ENCODE results near the gene NKD2.
"Not testable (repeated sequence)": the region's sequence is repeated elsewhere in the genome, so short reads cannot be mapped to it uniquely, and the experiment has no call there.

The NKD2 gene

DNA sequence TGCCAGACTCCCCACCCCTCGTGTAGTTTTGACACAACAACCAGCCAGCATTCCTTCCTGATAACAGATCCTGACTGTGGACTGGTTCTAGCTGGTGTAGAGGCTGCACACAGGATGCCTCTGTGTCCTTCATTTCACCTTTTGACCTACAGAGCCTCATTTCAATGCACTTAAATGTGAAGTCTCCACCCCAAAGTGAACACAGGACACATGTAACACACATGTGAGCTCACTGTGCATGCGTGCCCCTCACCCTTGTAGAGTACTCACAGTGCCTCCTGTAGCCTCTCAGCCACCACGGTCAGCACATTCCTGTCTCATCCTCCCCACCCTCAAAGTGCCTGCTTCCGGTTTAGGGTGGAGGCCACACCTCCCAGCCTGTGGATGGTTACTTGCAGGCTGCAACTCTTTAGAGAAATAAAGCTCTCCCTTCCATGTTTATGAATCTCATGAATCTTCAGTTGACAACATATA, 11.6 kb upstream of the NKD2 start:
- Histone ChIP-seq H3K9ac (ENCODE audit: insufficient read length, low read depth) (no peak overlapping the region), H3K4me3 (ENCODE audit: insufficient read length, low read depth) (no peak overlapping the region), H3K27me3 (ENCODE audit: insufficient read depth, insufficient read length) (no peaks in the 10 kb centered on the region), H3K9me3 (ENCODE audit: insufficient read depth, low read length) (no peaks in the 10 kb centered on the region), H3K36me3 (ENCODE audit: insufficient read depth, insufficient read length, low read length) (no peaks in the 10 kb centered on the region), H3K4me1 (ENCODE audit: insufficient read depth, insufficient read length) (peaks cover 2% of the 10 kb centered on the region)
- DNase-seq (ENCODE audit: low read depth, low spot score), result no peak
- TF ChIP-seq SUZ12 (IDR thresholded peaks at IDR 0.05; ENCODE audit: extremely low read depth, insufficient read depth, insufficient read length), result no peak
- no peak for TF ChIP-seq ZNF274 (IDR thresholded peaks at IDR 0.05; ENCODE audit: low read depth, low read length)
- TF ChIP-seq YY1 (IDR thresholded peaks at IDR 0.05; ENCODE audit: insufficient read depth, insufficient read length), result no peak

DNA sequence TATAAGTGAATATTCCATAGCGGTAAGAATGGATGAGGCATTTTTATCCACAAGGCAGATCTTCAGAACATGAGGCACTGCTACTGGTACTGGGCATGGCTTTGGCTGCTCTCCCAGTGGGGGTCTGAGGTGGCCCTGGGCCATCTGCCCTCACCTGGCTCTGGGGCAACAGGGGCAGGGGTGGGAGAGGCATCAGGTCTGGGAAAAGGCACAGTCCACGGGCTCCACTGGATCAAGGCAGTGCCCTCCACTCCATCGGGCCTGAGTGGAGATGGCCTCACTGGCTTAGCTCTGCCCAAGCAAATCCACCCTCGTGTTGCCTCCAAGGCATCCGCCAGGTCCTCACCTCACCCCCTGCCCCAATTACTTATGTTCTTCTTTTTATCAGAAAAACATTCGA, 10.9 kb upstream of the NKD2 start:
- Histone ChIP-seq H3K9ac (ENCODE audit: insufficient read length, low read depth) (no peak overlapping the region), H3K27me3 (ENCODE audit: insufficient read depth, insufficient read length) (no peaks in the 10 kb centered on the region), H3K4me3 (ENCODE audit: insufficient read length, low read depth) (no peak overlapping the region), H3K9me3 (ENCODE audit: insufficient read depth, low read length) (no peaks in the 10 kb centered on the region), H3K36me3 (ENCODE audit: insufficient read depth, insufficient read length, low read length) (no peaks in the 10 kb centered on the region), H3K4me1 (ENCODE audit: insufficient read depth, insufficient read length) (peaks cover 2% of the 10 kb centered on the region)
- DNase-seq (ENCODE audit: low read depth, low spot score), result no peak
- TF ChIP-seq ZNF274 (IDR thresholded peaks at IDR 0.05; ENCODE audit: low read depth, low read length) (no peak), YY1 (IDR thresholded peaks at IDR 0.05; ENCODE audit: insufficient read depth, insufficient read length) (no peak), SUZ12 (IDR thresholded peaks at IDR 0.05; ENCODE audit: extremely low read depth, insufficient read depth, insufficient read length) (no peak)

DNA sequence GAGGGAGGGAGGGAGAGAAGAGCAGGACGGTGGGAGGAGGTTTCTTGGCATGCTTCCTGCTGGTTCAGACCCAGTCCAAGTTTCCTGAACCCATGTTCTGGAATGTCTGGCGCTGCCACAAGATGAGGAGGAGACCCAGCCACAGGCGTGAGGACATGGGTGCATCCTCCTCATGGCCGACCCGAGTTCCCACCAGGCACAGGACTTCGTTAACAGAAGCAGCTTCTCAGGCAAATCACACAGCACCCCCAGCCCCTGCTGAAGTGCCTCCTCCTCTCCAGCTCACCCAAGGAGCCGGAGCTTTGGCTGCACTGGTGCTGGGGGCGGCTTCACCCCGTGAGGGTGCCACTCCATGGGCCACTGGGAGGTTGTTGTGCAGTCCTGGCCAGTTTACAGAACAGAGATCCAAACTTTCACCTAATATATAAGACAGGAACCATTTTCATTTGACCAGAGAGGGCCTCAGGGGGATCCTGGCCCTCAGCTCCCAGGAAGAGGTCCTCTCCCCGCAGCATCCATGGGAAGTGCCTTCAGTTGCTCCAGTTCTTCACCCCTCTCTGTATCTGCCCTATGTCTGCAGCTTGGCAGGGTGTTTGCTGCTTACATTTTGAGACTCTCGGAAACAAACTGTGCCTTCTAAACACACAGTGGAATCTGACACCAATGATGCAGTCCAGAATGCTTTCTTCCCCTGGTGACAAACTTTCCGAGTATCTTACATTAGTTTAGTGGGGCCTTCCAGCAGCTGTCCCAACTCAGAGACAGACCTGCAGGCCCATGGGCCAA, 10.2 kb upstream of the NKD2 start:
- H3K27me3 ChIP-seq (ENCODE audit: insufficient read depth, insufficient read length), result peaks cover 4% of the 10 kb centered on the region
- H3K36me3 ChIP-seq (ENCODE audit: insufficient read depth, insufficient read length, low read length), result no peaks in the 10 kb centered on the region
- TF ChIP-seq ZNF274 (IDR thresholded peaks at IDR 0.05; ENCODE audit: low read depth, low read length) (no peak), SUZ12 (IDR thresholded peaks at IDR 0.05; ENCODE audit: extremely low read depth, insufficient read depth, insufficient read length) (no peak)

DNA sequence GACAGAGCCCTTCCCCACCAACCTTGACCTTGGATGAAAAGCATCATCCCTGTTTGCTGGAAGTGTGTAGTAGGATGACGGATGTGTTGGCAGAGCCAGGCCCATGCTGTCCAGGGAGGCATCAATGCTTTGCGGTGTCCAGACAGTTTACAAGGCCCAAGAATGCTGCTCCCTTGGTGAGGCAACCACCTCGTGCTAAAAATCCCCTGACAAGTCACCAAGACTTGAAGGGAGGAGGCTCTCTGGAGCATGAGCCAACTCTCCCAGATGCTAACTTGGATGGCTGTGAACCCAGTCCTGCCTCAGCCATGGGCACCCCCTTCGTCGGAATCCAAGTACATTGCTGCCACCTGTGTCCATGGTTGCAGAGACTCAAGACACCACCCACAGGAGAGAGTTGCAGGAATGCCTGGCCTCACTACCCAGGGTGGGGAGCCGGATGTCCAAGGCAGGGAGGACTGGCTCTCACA, 9.5 kb upstream of the NKD2 start:
- no peak for DNase-seq (ENCODE audit: low read depth, low spot score)
- TF ChIP-seq SUZ12 (IDR thresholded peaks at IDR 0.05; ENCODE audit: extremely low read depth, insufficient read depth, insufficient read length) (no peak), ZNF274 (IDR thresholded peaks at IDR 0.05; ENCODE audit: low read depth, low read length) (no peak)
- H3K27me3 ChIP-seq (ENCODE audit: insufficient read depth, insufficient read length), result peaks cover 10% of the 10 kb centered on the region

More for the DNA sequence above, 10.2 kb upstream of the NKD2 start:
- Histone ChIP-seq H3K9ac (ENCODE audit: insufficient read length, low read depth) (no peak overlapping the region), H3K4me1 (ENCODE audit: insufficient read depth, insufficient read length) (peaks cover 2% of the 10 kb centered on the region), H3K9me3 (ENCODE audit: insufficient read depth, low read length) (no peaks in the 10 kb centered on the region), H3K4me3 (ENCODE audit: insufficient read length, low read depth) (no peak overlapping the region)
- no peak for DNase-seq (ENCODE audit: low read depth, low spot score)

DNA sequence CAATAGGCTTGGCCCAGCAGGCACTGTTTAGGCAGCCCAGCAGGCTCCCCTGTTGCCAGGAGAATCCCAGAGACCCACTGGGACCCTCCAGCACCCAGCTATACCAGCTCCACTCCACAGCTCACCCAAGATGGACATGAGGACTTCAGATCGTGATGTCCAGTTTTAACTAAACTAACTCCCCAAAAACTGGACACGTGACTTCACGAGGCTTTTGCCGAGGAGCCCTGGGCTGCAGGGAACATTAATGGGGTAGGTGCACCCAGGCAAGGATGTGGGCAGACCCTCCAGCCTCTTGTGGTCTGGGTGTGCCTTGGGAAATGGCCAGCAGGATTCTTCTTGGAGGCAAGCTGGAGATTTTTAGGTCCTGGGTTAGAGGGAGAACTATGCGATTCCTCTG, 8.9 kb upstream of the NKD2 start:
- Histone ChIP-seq H3K27me3 (ENCODE audit: insufficient read depth, insufficient read length) (peaks cover 16% of the 10 kb centered on the region), H3K36me3 (ENCODE audit: insufficient read depth, insufficient read length, low read length) (no peaks in the 10 kb centered on the region), H3K9me3 (ENCODE audit: insufficient read depth, low read length) (no peaks in the 10 kb centered on the region), H3K4me1 (ENCODE audit: insufficient read depth, insufficient read length) (peaks cover 3% of the 10 kb centered on the region), H3K4me3 (ENCODE audit: insufficient read length, low read depth) (no peak overlapping the region), H3K9ac (ENCODE audit: insufficient read length, low read depth) (no peak overlapping the region)
- no peak for TF ChIP-seq ZNF274 (IDR thresholded peaks at IDR 0.05; ENCODE audit: low read depth, low read length)
- no peak for TF ChIP-seq YY1 (IDR thresholded peaks at IDR 0.05; ENCODE audit: insufficient read depth, insufficient read length)
- TF ChIP-seq SUZ12 (IDR thresholded peaks at IDR 0.05; ENCODE audit: extremely low read depth, insufficient read depth, insufficient read length), result no peak
- no peak for DNase-seq (ENCODE audit: low read depth, low spot score)

More for the DNA sequence above, 9.5 kb upstream of the NKD2 start:
- no peak overlapping the region for H3K9ac ChIP-seq (ENCODE audit: insufficient read length, low read depth)
- no peak overlapping the region for H3K4me3 ChIP-seq (ENCODE audit: insufficient read length, low read depth)
- no peaks in the 10 kb centered on the region for H3K9me3 ChIP-seq (ENCODE audit: insufficient read depth, low read length)
- H3K4me1 ChIP-seq (ENCODE audit: insufficient read depth, insufficient read length), result peaks cover 2% of the 10 kb centered on the region
- no peaks in the 10 kb centered on the region for H3K36me3 ChIP-seq (ENCODE audit: insufficient read depth, insufficient read length, low read length)

DNA sequence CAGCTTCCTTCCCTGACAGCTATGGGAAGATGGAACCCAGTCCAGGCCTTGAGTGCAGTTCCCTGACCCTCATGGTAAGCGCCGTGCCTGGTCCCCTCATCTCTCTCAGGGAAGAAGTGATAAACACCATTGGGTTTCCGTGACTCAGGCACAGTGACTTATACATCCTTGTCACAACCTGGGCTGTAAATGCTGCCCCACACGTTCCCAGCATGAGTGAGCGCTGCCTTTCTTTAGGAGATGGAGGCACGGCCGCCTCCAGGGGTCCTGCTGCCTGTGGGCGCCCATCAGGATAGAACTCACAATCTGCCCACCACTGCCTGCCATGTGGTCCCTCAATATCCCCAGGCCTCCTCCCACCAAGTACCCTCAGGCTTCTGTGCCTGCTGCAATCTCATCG, 8.3 kb upstream of the NKD2 start:
- Histone ChIP-seq H3K36me3 (ENCODE audit: insufficient read depth, insufficient read length, low read length) (no peaks in the 10 kb centered on the region), H3K9ac (ENCODE audit: insufficient read length, low read depth) (no peak overlapping the region), H3K4me3 (ENCODE audit: insufficient read length, low read depth) (no peak overlapping the region), H3K9me3 (ENCODE audit: insufficient read depth, low read length) (no peaks in the 10 kb centered on the region), H3K27me3 (ENCODE audit: insufficient read depth, insufficient read length) (peaks cover 21% of the 10 kb centered on the region), H3K4me1 (ENCODE audit: insufficient read depth, insufficient read length) (peaks cover 3% of the 10 kb centered on the region)
- no peak for TF ChIP-seq YY1 (IDR thresholded peaks at IDR 0.05; ENCODE audit: insufficient read depth, insufficient read length)
- TF ChIP-seq ZNF274 (IDR thresholded peaks at IDR 0.05; ENCODE audit: low read depth, low read length), result no peak
- TF ChIP-seq SUZ12 (IDR thresholded peaks at IDR 0.05; ENCODE audit: extremely low read depth, insufficient read depth, insufficient read length), result no peak
- no peak for DNase-seq (ENCODE audit: low read depth, low spot score)

DNA sequence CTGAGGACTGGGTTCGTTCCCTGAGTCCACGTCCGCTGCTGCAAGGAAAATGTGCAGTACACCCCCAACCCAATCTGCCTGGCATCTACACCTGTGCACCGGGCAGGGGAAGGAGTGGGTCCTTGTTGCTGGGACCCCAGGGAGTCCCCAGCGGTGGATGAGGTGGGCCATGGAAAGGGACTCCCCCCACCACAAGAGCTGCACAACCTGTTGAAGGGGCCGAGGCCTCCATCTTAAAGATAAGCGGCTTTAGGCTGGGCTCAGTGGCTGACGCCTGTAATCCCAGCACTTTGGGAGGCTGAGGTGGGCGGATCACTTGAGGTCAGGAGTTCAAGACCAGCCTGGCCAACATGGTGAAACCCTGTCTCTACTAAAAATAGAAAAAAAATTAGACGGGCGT, 7.8 kb upstream of the NKD2 start:
- not testable (repeated sequence) for H3K9ac ChIP-seq (ENCODE audit: insufficient read length, low read depth); H3K4me1 ChIP-seq (ENCODE audit: insufficient read depth, insufficient read length); DNase-seq (ENCODE audit: low read depth, low spot score); H3K4me3 ChIP-seq (ENCODE audit: insufficient read length, low read depth); H3K9me3 ChIP-seq (ENCODE audit: insufficient read depth, low read length); H3K36me3 ChIP-seq (ENCODE audit: insufficient read depth, insufficient read length, low read length)
- peaks cover 26% of the 10 kb centered on the region for H3K27me3 ChIP-seq (ENCODE audit: insufficient read depth, insufficient read length)
